Brain microvascular endothelial cell (primary cell): Measurements from ENCODE around the gene HOXC12.

ENCODE experiments used
- DNase-seq: peaks from one replicate; pipeline ENCODE4 v3.0.0-alpha.2; 2020
- H3K27ac ChIP-seq: fragments of 250-450 bp; sonication (Bioruptor Pico); 2 replicates; pipeline ENCODE4 v1.5.1; 2020; ENCODE audit warnings: mild to moderate bottlenecking, moderate library complexity
- H3K27me3 ChIP-seq: fragments of 250-450 bp; sonication (Bioruptor Pico); replicated peaks from 2 replicates; pipeline ENCODE4 v1.5.1; 2020; ENCODE audit warnings: mild to moderate bottlenecking
- H3K36me3 ChIP-seq: fragments of 250-450 bp; sonication (Bioruptor Pico); replicated peaks from 2 replicates; pipeline ENCODE4 v1.5.1; 2020; ENCODE audit warnings: mild to moderate bottlenecking
- H3K4me3 ChIP-seq: 2 replicates; pipeline ENCODE4 v1.5.1; 2011; ENCODE audit warnings: low read depth, mild to moderate bottlenecking, control low read depth, low read length, moderate library complexity
- in situ Hi-C: cut with HindIII; loops from 2 replicates; pipeline ENCODE4 v1.10.0; 2017; ENCODE audit warnings: low sequenced_read_pairs, low pct_ligation_motif_present
- TF ChIP-seq, protein P1 (sequence below): IDR thresholded peaks from 2 replicates; pipeline ENCODE4 v1.5.1; 2011; ENCODE audit warnings: low read depth, mild to moderate bottlenecking, moderate library complexity, low read length, control low read depth, inconsistent platforms; ENCODE audit errors: missing control alignments

HOXC12 gene

DNA sequence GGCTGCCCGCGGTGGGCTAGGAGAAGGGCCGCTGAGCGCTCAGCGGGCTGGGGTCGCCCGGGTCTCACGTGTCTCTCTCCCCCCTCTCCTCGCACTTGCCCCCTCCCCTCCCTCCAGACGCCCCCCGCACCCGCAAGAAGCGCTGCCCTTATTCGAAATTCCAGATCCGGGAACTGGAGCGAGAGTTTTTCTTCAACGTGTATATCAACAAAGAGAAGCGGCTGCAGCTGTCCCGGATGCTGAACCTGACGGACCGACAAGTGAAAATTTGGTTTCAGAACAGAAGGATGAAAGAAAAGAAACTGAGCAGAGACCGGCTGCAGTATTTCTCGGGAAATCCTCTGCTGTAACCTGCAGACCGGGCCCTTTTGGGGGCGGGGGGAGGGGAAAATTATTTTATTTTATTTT, 20.4 kb downstream of the HOXC12 start:
- TF ChIP-seq, protein P1, sequence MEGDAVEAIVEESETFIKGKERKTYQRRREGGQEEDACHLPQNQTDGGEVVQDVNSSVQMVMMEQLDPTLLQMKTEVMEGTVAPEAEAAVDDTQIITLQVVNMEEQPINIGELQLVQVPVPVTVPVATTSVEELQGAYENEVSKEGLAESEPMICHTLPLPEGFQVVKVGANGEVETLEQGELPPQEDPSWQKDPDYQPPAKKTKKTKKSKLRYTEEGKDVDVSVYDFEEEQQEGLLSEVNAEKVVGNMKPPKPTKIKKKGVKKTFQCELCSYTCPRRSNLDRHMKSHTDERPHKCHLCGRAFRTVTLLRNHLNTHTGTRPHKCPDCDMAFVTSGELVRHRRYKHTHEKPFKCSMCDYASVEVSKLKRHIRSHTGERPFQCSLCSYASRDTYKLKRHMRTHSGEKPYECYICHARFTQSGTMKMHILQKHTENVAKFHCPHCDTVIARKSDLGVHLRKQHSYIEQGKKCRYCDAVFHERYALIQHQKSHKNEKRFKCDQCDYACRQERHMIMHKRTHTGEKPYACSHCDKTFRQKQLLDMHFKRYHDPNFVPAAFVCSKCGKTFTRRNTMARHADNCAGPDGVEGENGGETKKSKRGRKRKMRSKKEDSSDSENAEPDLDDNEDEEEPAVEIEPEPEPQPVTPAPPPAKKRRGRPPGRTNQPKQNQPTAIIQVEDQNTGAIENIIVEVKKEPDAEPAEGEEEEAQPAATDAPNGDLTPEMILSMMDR: no peak
- Histone ChIP-seq H3K27ac (no peak overlapping the region), H3K36me3 (no peaks in the 10 kb centered on the region), H3K4me3 (no peak overlapping the region), H3K27me3 (peaks cover 91% of the 10 kb centered on the region)
- DNase-seq: no peak
- in situ Hi-C loops: no loop called here

DNA sequence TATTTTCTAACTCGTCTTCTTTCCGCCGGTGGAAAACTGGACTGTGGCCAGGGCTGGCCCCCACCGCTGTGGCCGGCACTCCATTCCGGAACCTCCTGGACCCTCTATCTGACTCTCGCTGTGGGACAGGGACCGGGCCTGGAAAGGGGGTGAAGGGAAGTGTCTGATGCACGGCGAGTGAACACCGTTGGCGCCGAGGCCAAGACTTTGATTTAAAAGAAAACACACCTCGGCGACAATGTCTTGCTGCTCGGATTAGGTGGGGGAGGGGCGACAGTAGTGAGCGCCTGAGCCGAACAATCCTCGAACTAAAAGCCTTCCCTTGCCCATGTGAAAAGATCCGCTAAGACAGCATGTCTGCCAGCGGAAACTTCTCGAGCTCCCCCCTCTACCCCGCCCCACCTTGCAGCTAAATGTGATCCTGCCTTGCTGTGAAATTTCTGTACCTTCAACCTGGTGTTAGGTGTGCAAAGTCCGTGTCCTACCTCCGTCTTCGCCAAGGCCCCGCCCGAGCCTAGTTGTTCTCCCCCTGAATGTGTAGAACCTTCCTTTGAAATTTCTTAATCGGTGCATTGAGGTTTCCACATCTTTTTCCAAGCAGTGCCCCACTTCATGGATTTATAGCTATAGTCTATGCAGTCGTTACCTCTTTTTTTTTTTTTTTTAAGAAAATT, 20.9 kb downstream of the HOXC12 start:
- in situ Hi-C loops: no loop called here
- H3K27me3 ChIP-seq: peaks cover 91% of the 10 kb centered on the region
- H3K27ac ChIP-seq: no peak overlapping the region
- DNase-seq: no peak
- H3K4me3 ChIP-seq: no peak overlapping the region
- no peaks in the 10 kb centered on the region for H3K36me3 ChIP-seq
- TF ChIP-seq, protein P1: no peak

DNA sequence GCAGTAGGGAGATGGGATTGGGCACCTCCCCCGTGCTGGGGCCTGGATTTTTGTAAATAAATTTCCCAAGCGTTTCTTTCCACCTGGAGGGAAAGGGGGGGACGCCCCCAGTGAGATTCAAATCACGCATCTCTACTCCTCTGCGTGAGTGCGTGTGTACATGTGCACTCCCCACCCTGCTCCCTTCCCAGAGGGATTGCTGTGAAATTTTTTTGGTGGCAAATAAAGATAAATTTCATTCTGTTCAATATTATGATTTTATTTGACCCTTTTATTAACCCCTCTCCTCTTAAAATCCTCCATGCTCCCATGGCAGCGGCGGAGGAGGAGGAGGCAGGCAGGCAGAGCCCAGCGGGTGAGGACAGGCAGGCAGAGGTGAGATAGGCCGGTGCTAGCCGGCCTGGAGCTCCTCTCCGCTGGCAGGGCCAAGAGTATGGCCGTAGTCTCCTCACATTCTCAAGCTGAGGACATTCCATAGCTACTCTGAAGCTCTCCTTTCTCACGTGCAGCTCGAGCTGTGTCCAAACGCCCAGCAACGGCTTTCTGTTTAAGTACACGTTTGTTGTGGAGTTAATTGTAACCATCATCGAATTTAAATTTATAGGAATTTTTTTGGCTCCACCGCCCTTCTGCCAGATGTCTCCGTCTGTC, 21.6 kb downstream of the HOXC12 start:
- Histone ChIP-seq H3K27ac (no peak overlapping the region), H3K4me3 (no peak overlapping the region), H3K27me3 (peaks cover 91% of the 10 kb centered on the region), H3K36me3 (no peaks in the 10 kb centered on the region)
- TF ChIP-seq, protein P1: no peak
- in situ Hi-C loops: no loop called here
- no peak for DNase-seq

DNA sequence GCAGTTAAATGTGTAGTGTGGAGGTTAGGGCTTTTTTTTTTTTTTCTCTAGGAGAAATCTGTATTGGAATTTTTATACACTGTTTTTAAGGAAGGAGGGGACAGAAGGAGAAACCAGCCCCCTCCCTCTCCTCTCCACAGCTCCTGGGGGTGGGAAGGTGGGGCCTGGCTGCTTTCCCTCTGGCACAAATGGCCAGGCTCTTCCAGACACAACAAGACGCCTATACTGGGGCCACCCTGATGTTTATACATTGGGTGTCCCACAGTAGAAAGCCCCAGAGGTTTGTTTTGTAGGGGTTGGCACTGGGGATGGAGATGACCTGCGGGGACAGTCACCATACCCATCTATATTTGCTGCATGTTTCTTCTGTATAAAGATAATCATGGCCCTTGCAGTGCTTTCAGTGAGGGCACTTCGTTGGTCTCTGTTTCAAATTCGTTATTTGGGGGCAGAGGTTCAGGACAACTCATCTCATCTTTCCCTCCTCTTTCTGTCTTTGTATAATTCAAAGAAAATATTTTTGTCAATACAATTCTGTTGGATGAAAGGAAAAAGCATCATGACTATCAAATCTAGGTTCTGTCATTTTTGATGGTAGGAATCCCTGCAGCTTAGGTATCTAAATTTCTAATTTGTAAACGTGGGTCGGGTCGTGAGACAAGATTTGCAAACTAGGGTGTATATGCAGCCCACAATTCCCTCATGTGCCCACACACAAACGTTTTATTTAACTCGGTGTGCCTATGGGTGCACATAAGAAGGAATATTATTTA, 22.3 kb downstream of the HOXC12 start:
- no peak overlapping the region for H3K27ac ChIP-seq
- in situ Hi-C loops: no loop called here
- no peak for DNase-seq
- no peak overlapping the region for H3K4me3 ChIP-seq
- TF ChIP-seq, protein P1: no peak
- peaks cover 91% of the 10 kb centered on the region for H3K27me3 ChIP-seq
- no peaks in the 10 kb centered on the region for H3K36me3 ChIP-seq

DNA sequence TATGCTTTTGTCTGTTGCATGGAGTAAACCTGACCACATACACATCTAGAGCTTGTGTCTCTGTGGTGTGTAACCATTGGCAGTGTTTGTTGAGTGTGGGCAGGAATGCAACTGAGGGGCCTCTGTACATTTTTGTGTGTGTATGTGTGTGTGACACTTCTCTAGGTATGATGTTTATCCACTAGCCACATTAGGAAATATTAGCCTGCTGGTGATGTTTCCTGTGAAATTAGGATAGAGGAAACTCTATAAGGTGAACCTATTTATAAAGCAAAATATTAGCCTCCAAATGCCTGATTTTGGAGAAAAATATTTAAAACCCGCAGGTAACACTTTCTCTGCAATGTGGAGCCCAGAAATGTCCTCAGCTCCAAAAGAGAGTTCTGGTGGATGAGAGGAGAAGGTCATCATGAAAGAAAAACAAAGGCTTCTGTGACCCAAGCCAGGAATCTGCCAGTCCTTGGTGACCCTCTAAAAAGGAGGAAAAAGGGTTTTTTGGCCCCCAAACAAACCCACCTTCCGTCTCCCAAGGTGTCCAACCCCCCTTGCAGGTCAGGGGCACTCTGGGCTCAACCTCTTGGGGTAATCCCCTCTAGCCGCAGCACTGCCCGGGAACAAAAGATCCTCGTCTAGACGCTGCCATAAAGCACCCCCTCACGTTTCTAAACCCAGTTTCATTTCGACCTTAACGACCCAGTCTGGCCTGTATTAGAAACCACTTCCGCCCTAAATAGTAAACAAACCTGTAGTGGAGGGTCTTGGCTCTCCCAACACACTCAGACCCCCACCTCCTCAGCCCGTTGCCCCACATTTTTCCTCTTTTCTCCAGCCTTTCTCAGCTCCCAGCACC, 23.1 kb downstream of the HOXC12 start:
- Histone ChIP-seq H3K36me3 (no peaks in the 10 kb centered on the region), H3K4me3 (no peak overlapping the region), H3K27ac (no peak overlapping the region), H3K27me3 (peaks cover 91% of the 10 kb centered on the region)
- in situ Hi-C loops: no loop called here
- TF ChIP-seq, protein P1: no peak
- DNase-seq: no peak
